ENCODE data around the gene DCP1B.

DCP1B gene

GRCh38 chr12:2039034-2039433 is 34.8 kb upstream of the DCP1B start:
- Histone ChIP-seq H3K36me3 (ENCODE audit: control insufficient read depth, insufficient read depth, low read length) (no peaks in the 10 kb centered on the region), H3K9me3 (ENCODE audit: control insufficient read depth, insufficient read depth, low read length) (no peaks in the 10 kb centered on the region), H3K4me1 (ENCODE audit: control insufficient read depth, insufficient read depth, low read length) (peaks cover 4% of the 10 kb centered on the region; the same call in 1 of the 2 replicates), H3K27ac (ENCODE audit: low read depth, low read length) (no peak overlapping the region), H3K9ac (ENCODE audit: low read depth, low read length) (no peak overlapping the region), H3K27me3 (ENCODE audit: control insufficient read depth, insufficient read depth, low read length) (peaks cover 21% of the 10 kb centered on the region), H3K4me3 (ENCODE audit: low read depth, low read length) (no peak overlapping the region)

- Histone ChIP-seq H3K27me3 (ENCODE audit: control insufficient read depth, insufficient read depth, low read length) (peaks cover 46% of the 10 kb centered on the region), H3K4me3 (ENCODE audit: low read depth, low read length) (peak overlapping the region; percentile 53)
Observed at GRCh38 chr12:2035431-2036055, 31.3 kb upstream of the DCP1B start.

GRCh38 chr12:2034633-2035430 is 30.6 kb upstream of the DCP1B start:
- H3K9me3 ChIP-seq (ENCODE audit: control insufficient read depth, insufficient read depth, low read length) = no peaks in the 10 kb centered on the region
- no peaks in the 10 kb centered on the region for H3K36me3 ChIP-seq (ENCODE audit: control insufficient read depth, insufficient read depth, low read length)
- H3K27ac ChIP-seq (ENCODE audit: low read depth, low read length) = no peak overlapping the region
- peaks cover 4% of the 10 kb centered on the region; the same call in 1 of the 2 replicates for H3K4me1 ChIP-seq (ENCODE audit: control insufficient read depth, insufficient read depth, low read length)
- H3K4me3 ChIP-seq (ENCODE audit: low read depth, low read length) = peak overlapping the region; percentile 53
- no peak overlapping the region for H3K9ac ChIP-seq (ENCODE audit: low read depth, low read length)
- peaks cover 46% of the 10 kb centered on the region for H3K27me3 ChIP-seq (ENCODE audit: control insufficient read depth, insufficient read depth, low read length)

More at GRCh38 chr12:2035431-2036055, 31.3 kb upstream of the DCP1B start:
- no peaks in the 10 kb centered on the region for H3K9me3 ChIP-seq (ENCODE audit: control insufficient read depth, insufficient read depth, low read length)
- H3K9ac ChIP-seq (ENCODE audit: low read depth, low read length) = no peak overlapping the region
- no peaks in the 10 kb centered on the region for H3K36me3 ChIP-seq (ENCODE audit: control insufficient read depth, insufficient read depth, low read length)
- peaks cover 4% of the 10 kb centered on the region; the same call in 1 of the 2 replicates for H3K4me1 ChIP-seq (ENCODE audit: control insufficient read depth, insufficient read depth, low read length)
- no peak overlapping the region for H3K27ac ChIP-seq (ENCODE audit: low read depth, low read length)

GRCh38 chr12:2032506-2032905 is 28.2 kb upstream of the DCP1B start:
- H3K36me3 ChIP-seq (ENCODE audit: control insufficient read depth, insufficient read depth, low read length) = no peaks in the 10 kb centered on the region
- no peak overlapping the region for H3K9ac ChIP-seq (ENCODE audit: low read depth, low read length)
- H3K9me3 ChIP-seq (ENCODE audit: control insufficient read depth, insufficient read depth, low read length) = no peaks in the 10 kb centered on the region
- no peak overlapping the region for H3K4me3 ChIP-seq (ENCODE audit: low read depth, low read length)
- H3K4me1 ChIP-seq (ENCODE audit: control insufficient read depth, insufficient read depth, low read length) = peaks cover 4% of the 10 kb centered on the region; the same call in 1 of the 2 replicates
- peaks cover 46% of the 10 kb centered on the region for H3K27me3 ChIP-seq (ENCODE audit: control insufficient read depth, insufficient read depth, low read length)
- no peak overlapping the region for H3K27ac ChIP-seq (ENCODE audit: low read depth, low read length)

GRCh38 chr12:2029851-2030250 is 25.6 kb upstream of the DCP1B start:
- Histone ChIP-seq H3K4me1 (ENCODE audit: control insufficient read depth, insufficient read depth, low read length) (no peaks in the 10 kb centered on the region), H3K36me3 (ENCODE audit: control insufficient read depth, insufficient read depth, low read length) (no peaks in the 10 kb centered on the region), H3K9me3 (ENCODE audit: control insufficient read depth, insufficient read depth, low read length) (no peaks in the 10 kb centered on the region), H3K4me3 (ENCODE audit: low read depth, low read length) (no peak overlapping the region), H3K27me3 (ENCODE audit: control insufficient read depth, insufficient read depth, low read length) (peaks cover 33% of the 10 kb centered on the region), H3K27ac (ENCODE audit: low read depth, low read length) (no peak overlapping the region), H3K9ac (ENCODE audit: low read depth, low read length) (no peak overlapping the region)

GRCh38 chr12:2027351-2027750 is 23.1 kb upstream of the DCP1B start:
- no peak overlapping the region for H3K9ac ChIP-seq (ENCODE audit: low read depth, low read length)
- peaks cover 8% of the 10 kb centered on the region; the same call in 1 of the 2 replicates for H3K27me3 ChIP-seq (ENCODE audit: control insufficient read depth, insufficient read depth, low read length)
- no peaks in the 10 kb centered on the region for H3K36me3 ChIP-seq (ENCODE audit: control insufficient read depth, insufficient read depth, low read length)
- H3K9me3 ChIP-seq (ENCODE audit: control insufficient read depth, insufficient read depth, low read length) = no peaks in the 10 kb centered on the region
- H3K27ac ChIP-seq (ENCODE audit: low read depth, low read length) = no peak overlapping the region
- no peak overlapping the region for H3K4me3 ChIP-seq (ENCODE audit: low read depth, low read length)
- H3K4me1 ChIP-seq (ENCODE audit: control insufficient read depth, insufficient read depth, low read length) = peaks cover 7% of the 10 kb centered on the region; the same call in 1 of the 2 replicates

GRCh38 chr12:2023365-2023764 is 19.1 kb upstream of the DCP1B start:
- H3K4me3 ChIP-seq (ENCODE audit: low read depth, low read length) = no peak overlapping the region
- no peak overlapping the region for H3K27ac ChIP-seq (ENCODE audit: low read depth, low read length)
- no peaks in the 10 kb centered on the region for H3K36me3 ChIP-seq (ENCODE audit: control insufficient read depth, insufficient read depth, low read length)
- no peaks in the 10 kb centered on the region for H3K27me3 ChIP-seq (ENCODE audit: control insufficient read depth, insufficient read depth, low read length)
- no peaks in the 10 kb centered on the region for H3K9me3 ChIP-seq (ENCODE audit: control insufficient read depth, insufficient read depth, low read length)
- no peak overlapping the region for H3K9ac ChIP-seq (ENCODE audit: low read depth, low read length)
- peaks cover 7% of the 10 kb centered on the region; the same call in 1 of the 2 replicates for H3K4me1 ChIP-seq (ENCODE audit: control insufficient read depth, insufficient read depth, low read length)

GRCh38 chr12:2020511-2020910 is 16.3 kb upstream of the DCP1B start:
- H3K27ac ChIP-seq (ENCODE audit: low read depth, low read length) = no peak overlapping the region

GRCh38 chr12:2019126-2019525 is 14.9 kb upstream of the DCP1B start:
- Histone ChIP-seq H3K9me3 (ENCODE audit: control insufficient read depth, insufficient read depth, low read length) (no peaks in the 10 kb centered on the region), H3K27me3 (ENCODE audit: control insufficient read depth, insufficient read depth, low read length) (no peaks in the 10 kb centered on the region), H3K27ac (ENCODE audit: low read depth, low read length) (no peak overlapping the region), H3K4me1 (ENCODE audit: control insufficient read depth, insufficient read depth, low read length) (peaks cover 11% of the 10 kb centered on the region), H3K9ac (ENCODE audit: low read depth, low read length) (no peak overlapping the region), H3K36me3 (ENCODE audit: control insufficient read depth, insufficient read depth, low read length) (no peaks in the 10 kb centered on the region), H3K4me3 (ENCODE audit: low read depth, low read length) (no peak overlapping the region)

More at GRCh38 chr12:2020511-2020910, 16.3 kb upstream of the DCP1B start:
- no peak overlapping the region for H3K9ac ChIP-seq (ENCODE audit: low read depth, low read length)
- H3K4me3 ChIP-seq (ENCODE audit: low read depth, low read length) = no peak overlapping the region
- H3K4me1 ChIP-seq (ENCODE audit: control insufficient read depth, insufficient read depth, low read length) = peaks cover 11% of the 10 kb centered on the region
- no peaks in the 10 kb centered on the region for H3K27me3 ChIP-seq (ENCODE audit: control insufficient read depth, insufficient read depth, low read length)
- no peaks in the 10 kb centered on the region for H3K9me3 ChIP-seq (ENCODE audit: control insufficient read depth, insufficient read depth, low read length)
- H3K36me3 ChIP-seq (ENCODE audit: control insufficient read depth, insufficient read depth, low read length) = no peaks in the 10 kb centered on the region

GRCh38 chr12:2018391-2018790 is 14.1 kb upstream of the DCP1B start:
- H3K27me3 ChIP-seq (ENCODE audit: control insufficient read depth, insufficient read depth, low read length) = no peaks in the 10 kb centered on the region
- no peaks in the 10 kb centered on the region for H3K36me3 ChIP-seq (ENCODE audit: control insufficient read depth, insufficient read depth, low read length)
- no peak overlapping the region for H3K4me3 ChIP-seq (ENCODE audit: low read depth, low read length)
- no peaks in the 10 kb centered on the region for H3K9me3 ChIP-seq (ENCODE audit: control insufficient read depth, insufficient read depth, low read length)
- H3K4me1 ChIP-seq (ENCODE audit: control insufficient read depth, insufficient read depth, low read length) = peaks cover 7% of the 10 kb centered on the region
- H3K9ac ChIP-seq (ENCODE audit: low read depth, low read length) = no peak overlapping the region
- H3K27ac ChIP-seq (ENCODE audit: low read depth, low read length) = no peak overlapping the region

All from HUES48 (cell line).